ENCODE data around the gene CHMP3.
A peak's percentile ranks its signal among the peaks of the same experiment; 100 is the strongest.
"Not testable (repeated sequence)": the region's sequence is repeated elsewhere in the genome, so short reads cannot be mapped to it uniquely, and the experiment has no call there.

Gene CHMP3

GRCh38 chr2:86548913-86549396, 14.3 kb downstream of the CHMP3 start:
- not testable (repeated sequence) for DNase-seq

GRCh38 chr2:86548165-86548912, 14.9 kb downstream of the CHMP3 start:
- not testable (repeated sequence) for DNase-seq

- not testable (repeated sequence) for DNase-seq
Observed at GRCh38 chr2:86545296-86545924, 17.8 kb downstream of the CHMP3 start.

- DNase-seq = not testable (repeated sequence)
Observed at GRCh38 chr2:86544278-86545099, 18.8 kb downstream of the CHMP3 start.

GRCh38 chr2:86543793-86544192, 19.4 kb downstream of the CHMP3 start:
- no peak for DNase-seq

- DNase-seq = no peak
Observed at GRCh38 chr2:86543335-86543734, 19.9 kb downstream of the CHMP3 start.

GRCh38 chr2:86542814-86543213, 20.4 kb downstream of the CHMP3 start:
- no peak for DNase-seq

- no peak for DNase-seq
Observed at GRCh38 chr2:86541334-86541733, 21.9 kb downstream of the CHMP3 start.

GRCh38 chr2:86533589-86533988, 29.7 kb downstream of the CHMP3 start:
- DNase-seq = no peak

- DNase-seq = no peak
Observed at GRCh38 chr2:86525421-86526340, 37.6 kb downstream of the CHMP3 start.

GRCh38 chr2:86523491-86523890, 39.8 kb downstream of the CHMP3 start:
- DNase-seq = no peak

- no peak for DNase-seq
Observed at GRCh38 chr2:86522711-86523110, 40.5 kb downstream of the CHMP3 start.

- DNase-seq = no peak
Observed at GRCh38 chr2:86521922-86522321, 41.3 kb downstream of the CHMP3 start.

- DNase-seq = no peak
Observed at GRCh38 chr2:86520153-86520552, 43.1 kb downstream of the CHMP3 start.

GRCh38 chr2:86519349-86519748, 43.9 kb downstream of the CHMP3 start:
- DNase-seq = no peak

- peak; percentile 7 for DNase-seq
Observed at GRCh38 chr2:86518481-86518880, 44.8 kb downstream of the CHMP3 start.

- DNase-seq = no peak
Observed at GRCh38 chr2:86513948-86514660, 49.1 kb downstream of the CHMP3 start.

- DNase-seq = no peak
Observed at GRCh38 chr2:86512892-86513291, 50.4 kb downstream of the CHMP3 start.

GRCh38 chr2:86512034-86512433, 51.2 kb downstream of the CHMP3 start:
- DNase-seq = no peak

- no peak for DNase-seq
Observed at GRCh38 chr2:86510436-86510933, 52.8 kb downstream of the CHMP3 start.

GRCh38 chr2:86507600-86507999, 55.6 kb downstream of the CHMP3 start:
- no peak for DNase-seq

Data from activated CD4-positive, alpha-beta T cell treated with anti-CD3 and anti-CD28 coated beads, Interleukin-2, Interleukin-6, amounts not matched to agents 100 ng/mL and 50 ng/mL, durations not matched to agents 16 hours and 8 hours (primary cell).